Uterus (tissue), 4 donors: ENCODE data around the gene FAM200B. TPM values are rescaled to one million over a fixed set of nuclear protein-coding genes. Genes with fewer than 3 reads are reported as not detected.
"Not testable (repeated sequence)": the region's sequence is repeated elsewhere in the genome, so short reads cannot be mapped to it uniquely, and the experiment has no call there.

Experiments used
- DNase-seq, 2 donors: peaks; one replicate each; pipeline ENCODE4 v3.0.0-alpha.2; 2019 to 2020
- H3K27ac ChIP-seq, 2 donors: fragments of 200-600 bp; sonication (generic); 1 replicate in 1 of 2; 2 replicates in 1 of 2; pipeline ENCODE4 v1.5.1; 2016 to 2018
- H3K27me3 ChIP-seq, 2 donors: fragments of 200-600 bp; sonication (generic); one replicate each; pipeline ENCODE4 v1.5.1; 2018 to 2019; ENCODE audit warnings: control low read depth in 1 of 2
- H3K36me3 ChIP-seq, 2 donors: fragments of 200-600 bp; sonication (generic); one replicate each; pipeline ENCODE4 v1.5.1; 2019; ENCODE audit warnings: control low read depth in 1 of 2
- H3K4me1 ChIP-seq, 2 donors: fragments of 200-600 bp; sonication (generic); one replicate each; pipeline ENCODE4 v1.5.1; 2018 to 2019; ENCODE audit warnings: control low read depth in 1 of 2
- H3K4me3 ChIP-seq, 2 donors: fragments of 200-600 bp; sonication (generic); 1 replicate in 1 of 2; 2 replicates in 1 of 2; pipeline ENCODE4 v1.5.1; 2018 to 2019; ENCODE audit warnings: mild to moderate bottlenecking in 1 of 2
- H3K9me3 ChIP-seq, 2 donors: fragments of 200-600 bp; sonication (generic); one replicate each; pipeline ENCODE4 v1.5.1; 2019; ENCODE audit warnings: control low read depth in 1 of 2
- POLR2A ChIP-seq, 2 donors: fragments of 450-650 bp; IDR thresholded peaks; one replicate each; pipeline ENCODE4 v1.6.1; 2016; ENCODE audit warnings: antibody characterized with exemption in 2 of 2, mild to moderate bottlenecking in 1 of 2, moderate library complexity in 1 of 2
- intact Hi-C: fragments of 100-400 bp; cut with DNase I; formaldehyde crosslinking; loops from one replicate; pipeline ENCODE4 v1.15.1; 2023; ENCODE audit warnings: low total_unique reads
- total RNA-seq, 4 donors: library from RNA; depleted of rRNA in 3 of 4; stranded (reverse); fragments of >200 nt in 3 of 4; gene quantifications; one replicate each; pipeline versions ENCODE4 v1.1.0 to v1.2.4, GENCODE V29; 2014 to 2023
- TF ChIP-seq, protein P1 (sequence below), 4 experiments: fragments of 200-600 bp in 2 of 4; fragments of 450-650 bp in 2 of 4; sonication (generic) in 2 of 4; IDR thresholded peaks; one replicate each; pipeline ENCODE4 v1.5.1; 2016 to 2019; ENCODE audit warnings: antibody characterized with exemption in 4 of 4, mild to moderate bottlenecking in 2 of 4, moderate library complexity in 1 of 4
- donor health status: DM: yes; HTN: yes; CAD: no.

Gene FAM200B
- total RNA-seq, 4 donors from 2014 or later, result 41.7 to 104 (median 54.8) TPM

DNA sequence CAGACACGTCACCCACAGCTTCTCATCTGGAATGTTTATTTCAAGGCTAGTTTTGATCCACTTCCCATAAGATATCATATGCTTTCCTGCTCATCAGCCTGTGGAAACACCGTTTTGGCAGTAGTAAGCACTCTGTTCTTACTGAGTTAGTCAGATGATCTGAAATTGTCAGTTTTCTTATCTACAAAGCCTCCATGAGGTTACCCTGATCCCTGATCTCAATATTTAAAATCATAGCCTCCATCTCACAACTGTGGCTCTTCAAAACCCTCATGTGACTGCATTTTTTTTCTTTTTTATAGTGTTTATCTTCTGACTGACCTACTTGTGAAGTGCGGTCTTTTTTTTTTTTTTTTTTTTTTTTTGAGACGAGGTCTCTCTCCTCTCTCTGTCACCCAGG is 44.0 kb downstream of the FAM200B start:
- Histone ChIP-seq H3K4me1 (no peaks in the 10 kb centered on the region), H3K36me3 (no peaks in the 10 kb centered on the region), H3K27me3 (no peaks in the 10 kb centered on the region), H3K9me3 (no peaks in the 10 kb centered on the region), H3K4me3 (no peak overlapping the region), H3K27ac (no peak overlapping the region)
- intact Hi-C loops, result no loop called here
- TF ChIP-seq, protein P1, sequence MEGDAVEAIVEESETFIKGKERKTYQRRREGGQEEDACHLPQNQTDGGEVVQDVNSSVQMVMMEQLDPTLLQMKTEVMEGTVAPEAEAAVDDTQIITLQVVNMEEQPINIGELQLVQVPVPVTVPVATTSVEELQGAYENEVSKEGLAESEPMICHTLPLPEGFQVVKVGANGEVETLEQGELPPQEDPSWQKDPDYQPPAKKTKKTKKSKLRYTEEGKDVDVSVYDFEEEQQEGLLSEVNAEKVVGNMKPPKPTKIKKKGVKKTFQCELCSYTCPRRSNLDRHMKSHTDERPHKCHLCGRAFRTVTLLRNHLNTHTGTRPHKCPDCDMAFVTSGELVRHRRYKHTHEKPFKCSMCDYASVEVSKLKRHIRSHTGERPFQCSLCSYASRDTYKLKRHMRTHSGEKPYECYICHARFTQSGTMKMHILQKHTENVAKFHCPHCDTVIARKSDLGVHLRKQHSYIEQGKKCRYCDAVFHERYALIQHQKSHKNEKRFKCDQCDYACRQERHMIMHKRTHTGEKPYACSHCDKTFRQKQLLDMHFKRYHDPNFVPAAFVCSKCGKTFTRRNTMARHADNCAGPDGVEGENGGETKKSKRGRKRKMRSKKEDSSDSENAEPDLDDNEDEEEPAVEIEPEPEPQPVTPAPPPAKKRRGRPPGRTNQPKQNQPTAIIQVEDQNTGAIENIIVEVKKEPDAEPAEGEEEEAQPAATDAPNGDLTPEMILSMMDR (IDR thresholded peaks at IDR 0.05), result no peak
- TF ChIP-seq POLR2A (IDR thresholded peaks at IDR 0.05), result no peak
- DNase-seq, result no peak

DNA sequence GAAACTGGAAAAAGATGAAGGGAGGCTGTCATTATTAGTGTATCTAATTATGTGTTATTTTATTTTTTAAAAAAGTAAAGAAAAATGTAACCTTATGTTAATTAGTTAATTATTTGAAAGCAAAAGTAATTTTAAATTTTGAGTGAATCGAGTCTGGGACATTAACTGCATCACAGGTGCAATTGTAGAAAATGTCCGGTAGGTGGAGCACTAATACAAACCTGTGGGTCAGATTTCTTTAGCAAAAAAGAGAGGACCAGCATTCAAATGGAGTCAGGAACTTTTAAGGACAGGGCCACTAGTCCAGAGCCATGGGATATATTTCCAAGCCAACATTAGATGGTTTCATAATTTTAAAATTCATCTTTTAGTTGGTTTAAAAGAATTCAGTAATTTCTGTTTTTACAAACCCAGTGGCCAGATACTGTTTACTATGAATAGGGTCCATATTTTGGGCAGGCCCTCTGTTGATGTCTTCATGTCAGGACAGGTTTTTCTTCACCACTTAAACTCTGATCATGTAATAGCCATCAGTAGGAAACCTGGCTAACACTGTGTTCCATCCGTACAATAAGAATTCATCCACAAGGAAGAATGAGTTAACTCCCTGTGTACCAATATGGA is 48.4 kb downstream of the FAM200B start:
- TF ChIP-seq, protein P1 (IDR thresholded peaks at IDR 0.05), result peak; percentile 63 to 75 (median 70)
- no peak for TF ChIP-seq POLR2A (IDR thresholded peaks at IDR 0.05)
- H3K27me3 ChIP-seq, result no peaks in the 10 kb centered on the region
- no peak overlapping the region for H3K27ac ChIP-seq
- H3K9me3 ChIP-seq, result no peaks in the 10 kb centered on the region
- no peaks in the 10 kb centered on the region for H3K4me1 ChIP-seq
- peak in 1 of 2 donors; percentile 21 for DNase-seq
- intact Hi-C loops, result no loop called here
- H3K36me3 ChIP-seq, result no peaks in the 10 kb centered on the region
- H3K4me3 ChIP-seq, result no peak overlapping the region

DNA sequence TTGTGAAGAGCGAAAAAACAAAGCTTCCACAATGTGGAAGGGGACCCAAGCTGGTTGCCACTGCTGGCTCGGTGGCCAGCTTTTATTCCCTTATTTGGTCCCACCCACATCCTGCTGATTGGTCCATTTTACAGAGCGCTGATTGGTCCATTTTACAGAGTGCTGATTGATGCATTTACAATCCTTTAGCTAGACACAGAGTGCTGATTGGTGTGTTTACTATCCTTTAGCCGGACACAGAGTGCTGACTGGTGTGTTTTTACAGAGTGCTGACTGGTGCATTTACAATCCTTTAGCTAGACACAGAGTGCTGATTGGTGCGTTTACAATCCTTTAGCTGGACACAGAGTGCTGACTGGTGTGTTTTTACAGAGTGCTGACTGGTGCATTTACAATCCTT is 51.4 kb downstream of the FAM200B start:
- H3K27ac ChIP-seq, DNase-seq, H3K27me3 ChIP-seq, H3K4me1 ChIP-seq, H3K36me3 ChIP-seq, intact Hi-C loops, H3K9me3 ChIP-seq, H3K4me3 ChIP-seq: not testable (repeated sequence)

DNA sequence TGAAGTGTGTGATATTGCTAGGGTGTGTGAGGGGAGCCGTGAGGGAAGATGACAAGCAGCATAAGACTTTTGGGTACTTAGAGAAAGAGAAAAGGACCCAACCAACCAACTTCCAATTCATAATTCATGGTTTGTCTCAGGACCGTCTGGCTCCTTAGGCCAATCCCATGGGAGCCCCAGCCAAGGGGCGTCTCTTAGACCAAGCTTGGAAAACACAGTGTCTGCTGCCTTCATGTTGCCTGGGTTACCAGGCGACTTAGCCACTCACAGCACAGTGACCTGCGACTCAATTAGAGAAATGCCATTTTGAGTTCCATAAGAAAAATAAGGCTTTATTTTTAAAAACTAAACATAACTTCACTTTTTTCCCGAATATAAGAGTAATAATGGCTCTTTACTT is 53.9 kb downstream of the FAM200B start:
- Histone ChIP-seq H3K36me3 (no peaks in the 10 kb centered on the region), H3K4me3 (no peak overlapping the region), H3K27me3 (no peaks in the 10 kb centered on the region), H3K4me1 (no peaks in the 10 kb centered on the region), H3K27ac (no peak overlapping the region), H3K9me3 (no peaks in the 10 kb centered on the region)
- TF ChIP-seq, protein P1 (IDR thresholded peaks at IDR 0.05), result no peak
- TF ChIP-seq POLR2A (IDR thresholded peaks at IDR 0.05), result no peak
- intact Hi-C loops, result no loop called here
- no peak for DNase-seq

DNA sequence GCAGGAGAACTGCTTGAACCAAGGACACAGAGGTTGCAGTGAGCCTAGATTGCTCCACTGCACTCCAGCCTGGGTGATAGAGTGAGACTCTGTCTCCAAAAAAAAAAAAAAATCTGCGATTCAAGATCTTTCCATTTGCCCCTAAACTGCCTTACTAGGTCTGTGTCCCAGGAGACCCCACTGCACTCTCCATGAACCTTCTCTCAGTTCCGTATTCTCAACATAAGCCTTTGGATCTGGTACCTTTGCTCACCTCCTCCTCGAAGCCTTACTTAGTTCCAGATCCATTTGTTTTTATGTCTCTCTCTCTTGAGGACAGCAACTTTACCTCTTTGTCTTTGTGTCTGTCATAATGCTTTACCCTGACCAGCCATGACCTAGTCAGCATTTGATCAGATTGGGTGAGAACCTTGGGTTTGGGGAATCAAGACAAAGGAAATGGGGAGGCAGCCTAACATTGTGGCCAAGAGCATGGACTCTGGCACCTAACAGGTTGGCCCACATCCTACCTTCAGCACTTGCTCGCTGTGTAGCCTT is 55.0 kb downstream of the FAM200B start:
- Histone ChIP-seq H3K27me3 (no peaks in the 10 kb centered on the region), H3K4me1 (no peaks in the 10 kb centered on the region), H3K36me3 (no peaks in the 10 kb centered on the region), H3K27ac (no peak overlapping the region), H3K9me3 (no peaks in the 10 kb centered on the region), H3K4me3 (no peak overlapping the region)
- TF ChIP-seq, protein P1 (IDR thresholded peaks at IDR 0.05), result no peak
- no peak for TF ChIP-seq POLR2A (IDR thresholded peaks at IDR 0.05)
- DNase-seq, result no peak
- intact Hi-C loops, result no loop called here
